Mucosa of descending colon (tissue), 3 donors: Measurements from ENCODE around the gene CAMK4. TPM values are rescaled to one million over a fixed set of nuclear protein-coding genes. Genes with fewer than 3 reads are reported as not detected.

Source experiments
- ATAC-seq: fragments of 200-7000 bp; cut with Tn5 transposase; one replicate; pipeline ENCODE4 v1.9.1; 2020; ENCODE audit warnings: mild to moderate bottlenecking, moderate library complexity
- DNase-seq, 3 donors: peaks; one replicate each; pipeline ENCODE4 v3.0.0-alpha.2; 2020
- H3K36me3 ChIP-seq: fragments of 200-600 bp; one replicate; pipeline ENCODE4 v1.8.0; 2021; ENCODE audit warnings: low read depth, mild to moderate bottlenecking
- H3K4me1 ChIP-seq: fragments of 200-600 bp; one replicate; pipeline ENCODE4 v1.8.0; 2021; ENCODE audit warnings: low read depth, mild to moderate bottlenecking
- H3K4me3 ChIP-seq: fragments of 200-600 bp; one replicate; pipeline ENCODE4 v1.8.0; 2021; ENCODE audit warnings: mild to moderate bottlenecking
- H3K9me3 ChIP-seq: fragments of 200-600 bp; one replicate; pipeline ENCODE4 v1.8.0; 2021; ENCODE audit warnings: mild to moderate bottlenecking
- CTCF ChIP-seq: fragments of 200-600 bp; IDR thresholded peaks from one replicate; pipeline ENCODE4 v1.8.0; 2022; ENCODE audit warnings: antibody characterized with exemption, mild to moderate bottlenecking
- intact Hi-C, 2 donors: fragments of 100-400 bp; cut with DNase I in 1 of 2; cut with micrococcal nuclease in 1 of 2; formaldehyde crosslinking; loops; one replicate each; pipeline versions ENCODE4 v1.11.0 to v1.11.1; 2022; cut with DNase I, micrococcal nuclease
- total RNA-seq, 3 donors: library from RNA; stranded (reverse); fragmentation: NEBNext Ultra II Directional in 2 of 3; extraction: Animal tissue kit (Norgen Biotek cat#: 25700) in 2 of 3; gene quantifications; one replicate each; pipeline versions ENCODE4 v1.2.1 to v1.2.4, GENCODE V29; 2021 to 2023
- donor health status: DM: no; HTN: no; CAD: no; lungs with moderate emphysema.
- donor health status: DM: no; HTN: no; CAD: no.
- donor health status: DM: no; HTN: yes; CAD: no.

CAMK4 gene
- total RNA-seq, 3 donors from 2014 or later, result 2.0 to 5.5 (median 4.0) TPM

- H3K9me3 ChIP-seq, result no peaks in the 10 kb centered on the region
Observed at GRCh38 chr5:111374380-111374779, 150.2 kb downstream of the CAMK4 start.

GRCh38 chr5:111375645-111376044, 151.5 kb downstream of the CAMK4 start:
- Histone ChIP-seq H3K4me3 (no peak overlapping the region), H3K9me3 (no peaks in the 10 kb centered on the region), H3K4me1 (no peaks in the 10 kb centered on the region), H3K36me3 (no peaks in the 10 kb centered on the region)
- no peak for TF ChIP-seq CTCF
- ATAC-seq (no peak), DNase-seq (no peak)
- intact Hi-C loops, result no loop called here

More at GRCh38 chr5:111374380-111374779, 150.2 kb downstream of the CAMK4 start:
- intact Hi-C loops, result no loop called here
- no peak for TF ChIP-seq CTCF
- ATAC-seq (no peak), DNase-seq (no peak)
- no peaks in the 10 kb centered on the region for H3K4me1 ChIP-seq
- H3K4me3 ChIP-seq, result no peak overlapping the region
- H3K36me3 ChIP-seq, result no peaks in the 10 kb centered on the region

- no peaks in the 10 kb centered on the region for H3K4me1 ChIP-seq
- H3K36me3 ChIP-seq, result no peaks in the 10 kb centered on the region
- no peak for TF ChIP-seq CTCF
- DNase-seq (no peak), ATAC-seq (no peak)
- H3K4me3 ChIP-seq, result no peak overlapping the region
- no peaks in the 10 kb centered on the region for H3K9me3 ChIP-seq
- intact Hi-C loops, result no loop called here
Observed at GRCh38 chr5:111377306-111377705, 153.1 kb downstream of the CAMK4 start.

- Histone ChIP-seq H3K36me3 (no peaks in the 10 kb centered on the region), H3K4me1 (no peaks in the 10 kb centered on the region), H3K4me3 (no peak overlapping the region), H3K9me3 (no peaks in the 10 kb centered on the region)
- intact Hi-C loops, result no loop called here
- no peak for ATAC-seq
- no peak for DNase-seq
- no peak for TF ChIP-seq CTCF
Observed at GRCh38 chr5:111379391-111379816, 155.2 kb downstream of the CAMK4 start.

- DNase-seq, result no peak
- no peak for TF ChIP-seq CTCF
- intact Hi-C loops, result no loop called here
- ATAC-seq, result no peak
- no peaks in the 10 kb centered on the region for H3K9me3 ChIP-seq
- no peaks in the 10 kb centered on the region for H3K36me3 ChIP-seq
- H3K4me1 ChIP-seq, result no peaks in the 10 kb centered on the region
- H3K4me3 ChIP-seq, result no peak overlapping the region
Observed at GRCh38 chr5:111383288-111383970, 159.2 kb downstream of the CAMK4 start.
